ENCODE results near the gene RANBP6. TPM values are rescaled to one million over a fixed set of nuclear protein-coding genes. Genes with fewer than 3 reads are reported as not detected.

RANBP6 gene
- total RNA-seq, 1 donor from 2014 or later: 10.1 TPM

DNA sequence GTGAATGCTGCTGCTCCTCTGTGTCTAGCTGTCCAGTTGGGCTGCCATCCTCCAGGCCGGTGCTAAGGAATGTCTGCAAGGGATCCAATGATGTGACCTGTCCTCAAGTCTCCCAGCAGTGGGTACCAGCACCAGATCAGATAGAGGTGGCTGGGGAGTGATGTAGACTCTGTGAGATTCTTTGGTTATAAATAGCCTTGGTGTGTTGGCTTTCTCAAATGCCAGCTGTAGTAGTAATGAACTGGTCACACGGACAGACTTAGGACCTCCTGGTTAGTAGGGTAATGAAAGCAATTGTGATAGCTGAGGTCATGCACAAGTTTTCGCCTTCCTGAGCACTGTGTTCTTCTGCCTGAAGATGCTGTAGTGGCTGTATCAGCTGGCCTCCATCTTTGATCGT is 29.9 kb upstream of the RANBP6 start:
- H3K9me3 ChIP-seq: no peaks in the 10 kb centered on the region
- no peaks in the 10 kb centered on the region for H3K36me3 ChIP-seq
- no peak for DNase-seq (ENCODE audit: extremely low spot score in 2 of 2)
- no peak overlapping the region for H3K4me3 ChIP-seq
- H3K4me1 ChIP-seq: no peaks in the 10 kb centered on the region
- no peaks in the 10 kb centered on the region for H3K27me3 ChIP-seq
- TF ChIP-seq, protein P1, sequence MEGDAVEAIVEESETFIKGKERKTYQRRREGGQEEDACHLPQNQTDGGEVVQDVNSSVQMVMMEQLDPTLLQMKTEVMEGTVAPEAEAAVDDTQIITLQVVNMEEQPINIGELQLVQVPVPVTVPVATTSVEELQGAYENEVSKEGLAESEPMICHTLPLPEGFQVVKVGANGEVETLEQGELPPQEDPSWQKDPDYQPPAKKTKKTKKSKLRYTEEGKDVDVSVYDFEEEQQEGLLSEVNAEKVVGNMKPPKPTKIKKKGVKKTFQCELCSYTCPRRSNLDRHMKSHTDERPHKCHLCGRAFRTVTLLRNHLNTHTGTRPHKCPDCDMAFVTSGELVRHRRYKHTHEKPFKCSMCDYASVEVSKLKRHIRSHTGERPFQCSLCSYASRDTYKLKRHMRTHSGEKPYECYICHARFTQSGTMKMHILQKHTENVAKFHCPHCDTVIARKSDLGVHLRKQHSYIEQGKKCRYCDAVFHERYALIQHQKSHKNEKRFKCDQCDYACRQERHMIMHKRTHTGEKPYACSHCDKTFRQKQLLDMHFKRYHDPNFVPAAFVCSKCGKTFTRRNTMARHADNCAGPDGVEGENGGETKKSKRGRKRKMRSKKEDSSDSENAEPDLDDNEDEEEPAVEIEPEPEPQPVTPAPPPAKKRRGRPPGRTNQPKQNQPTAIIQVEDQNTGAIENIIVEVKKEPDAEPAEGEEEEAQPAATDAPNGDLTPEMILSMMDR (IDR thresholded peaks at IDR 0.05): no peak
- TF ChIP-seq POLR2A (IDR thresholded peaks at IDR 0.05) (no peak), POLR2AphosphoS5 (IDR thresholded peaks at IDR 0.05; ENCODE audit: insufficient read depth in 1 of 2, low read depth in 1 of 2) (no peak)
- intact Hi-C loops (cut with DNase I): no loop called here
- no peak overlapping the region for H3K27ac ChIP-seq

DNA sequence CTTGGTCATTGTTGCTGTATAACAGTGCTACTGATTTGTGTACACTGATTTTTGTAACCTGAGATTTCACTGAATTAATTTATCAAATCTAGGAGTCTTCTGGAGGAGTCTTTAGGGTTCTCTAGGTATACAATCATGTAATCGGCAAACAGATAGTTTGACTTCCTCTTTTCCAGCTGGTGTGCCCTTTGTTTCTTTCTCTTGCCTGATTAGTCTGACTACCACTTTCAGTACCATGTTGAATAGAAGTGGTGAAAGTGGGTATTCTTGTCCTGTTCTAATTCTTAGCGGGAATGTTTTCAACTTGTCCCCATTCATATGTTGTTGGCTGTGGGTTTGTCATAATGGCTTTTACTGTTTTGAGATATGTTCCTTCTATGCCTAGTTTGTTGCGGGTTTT is 24.7 kb upstream of the RANBP6 start:
- no peaks in the 10 kb centered on the region for H3K4me1 ChIP-seq
- no peaks in the 10 kb centered on the region for H3K27me3 ChIP-seq
- TF ChIP-seq, protein P1 (IDR thresholded peaks at IDR 0.05): no peak
- TF ChIP-seq POLR2A (IDR thresholded peaks at IDR 0.05) (no peak), POLR2AphosphoS5 (IDR thresholded peaks at IDR 0.05; ENCODE audit: insufficient read depth in 1 of 2, low read depth in 1 of 2) (no peak)
- no peaks in the 10 kb centered on the region for H3K9me3 ChIP-seq
- DNase-seq (ENCODE audit: extremely low spot score in 2 of 2): no peak
- intact Hi-C loops (cut with DNase I): no loop called here
- H3K27ac ChIP-seq: no peak overlapping the region
- no peaks in the 10 kb centered on the region for H3K36me3 ChIP-seq
- no peak overlapping the region for H3K4me3 ChIP-seq

DNA sequence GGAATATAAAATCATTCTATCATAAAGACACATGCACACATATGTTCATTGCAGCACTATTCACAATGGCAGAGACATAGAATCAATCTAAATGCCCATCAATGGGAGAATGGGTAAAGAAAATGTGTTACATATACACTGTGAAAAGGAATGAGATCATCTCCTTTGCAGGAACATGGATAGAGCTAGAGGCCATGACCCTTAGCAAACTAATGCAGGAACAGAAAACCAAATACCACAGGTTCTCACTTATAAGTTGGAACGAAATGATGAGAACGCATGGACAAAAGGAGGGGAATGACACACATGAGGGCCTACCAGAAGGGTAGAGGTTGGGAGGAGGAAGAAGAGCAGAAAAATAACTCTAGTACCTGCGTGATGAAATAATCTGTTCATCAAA is 21.0 kb upstream of the RANBP6 start:
- no peak overlapping the region for H3K4me3 ChIP-seq
- TF ChIP-seq, protein P1 (IDR thresholded peaks at IDR 0.05): no peak
- TF ChIP-seq POLR2A (IDR thresholded peaks at IDR 0.05) (no peak), POLR2AphosphoS5 (IDR thresholded peaks at IDR 0.05; ENCODE audit: insufficient read depth in 1 of 2, low read depth in 1 of 2) (no peak)
- H3K27me3 ChIP-seq: no peaks in the 10 kb centered on the region
- H3K4me1 ChIP-seq: no peaks in the 10 kb centered on the region
- no peak overlapping the region for H3K27ac ChIP-seq
- DNase-seq (ENCODE audit: extremely low spot score in 2 of 2): no peak
- no peaks in the 10 kb centered on the region for H3K9me3 ChIP-seq
- intact Hi-C loops (cut with DNase I): no loop called here
- H3K36me3 ChIP-seq: no peaks in the 10 kb centered on the region

DNA sequence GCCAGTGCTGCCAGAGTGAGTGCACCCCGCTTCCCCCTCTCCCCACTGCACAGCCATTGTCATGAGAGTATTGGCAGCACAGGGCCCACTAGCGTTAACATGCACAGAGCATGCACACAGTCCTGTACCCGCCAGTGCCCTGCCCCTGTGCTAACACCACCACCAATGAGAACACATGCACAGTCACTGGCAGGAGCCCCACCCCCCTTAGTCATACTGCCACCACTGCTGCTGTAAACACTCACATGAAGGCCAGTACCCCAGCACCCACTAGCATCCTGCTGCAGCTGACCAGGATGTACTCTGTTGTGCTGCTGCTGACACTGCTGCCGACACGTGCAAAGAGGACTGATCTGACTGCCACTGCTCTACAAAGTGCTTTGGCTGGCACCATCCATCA is 19.5 kb upstream of the RANBP6 start:
- no peak overlapping the region for H3K27ac ChIP-seq
- H3K9me3 ChIP-seq: no peaks in the 10 kb centered on the region
- H3K4me1 ChIP-seq: no peaks in the 10 kb centered on the region
- no peaks in the 10 kb centered on the region for H3K27me3 ChIP-seq
- DNase-seq (ENCODE audit: extremely low spot score in 2 of 2): no peak
- H3K4me3 ChIP-seq: no peak overlapping the region
- TF ChIP-seq POLR2A (IDR thresholded peaks at IDR 0.05) (no peak), POLR2AphosphoS5 (IDR thresholded peaks at IDR 0.05; ENCODE audit: insufficient read depth in 1 of 2, low read depth in 1 of 2) (no peak)
- TF ChIP-seq, protein P1 (IDR thresholded peaks at IDR 0.05): no peak
- intact Hi-C loops (cut with DNase I): no loop called here
- no peaks in the 10 kb centered on the region for H3K36me3 ChIP-seq

DNA sequence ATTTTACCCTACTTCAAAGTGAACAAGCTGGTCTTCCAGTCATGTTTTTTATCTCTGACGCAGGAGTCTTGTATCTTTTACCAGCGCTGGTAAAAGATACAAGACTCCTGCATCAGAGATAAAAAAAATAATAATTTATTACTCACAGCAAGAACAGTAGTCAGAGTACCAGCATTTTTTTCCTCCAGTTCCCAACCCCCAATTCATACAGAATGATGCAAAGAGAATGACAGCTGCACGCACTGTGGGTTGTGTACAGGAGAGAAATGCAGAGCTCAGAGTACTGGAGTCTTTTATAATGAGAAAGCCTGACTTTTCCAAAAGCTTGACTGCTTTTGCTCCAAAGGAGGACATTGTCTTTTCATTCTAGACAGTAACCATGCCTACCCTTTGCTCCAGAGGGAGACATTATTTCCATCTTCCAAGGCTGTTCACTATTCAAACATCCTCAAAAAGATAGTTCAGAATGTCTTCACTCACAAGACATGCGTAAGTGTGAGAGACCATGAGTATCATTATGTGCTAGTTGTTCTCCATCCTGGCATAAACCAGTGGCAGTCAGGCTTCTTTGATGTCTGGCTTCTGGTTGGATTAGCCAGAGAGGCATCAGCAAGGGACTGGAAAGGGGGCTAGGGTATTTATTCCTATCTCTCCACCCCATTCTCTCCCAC is 14.3 kb upstream of the RANBP6 start:
- Histone ChIP-seq H3K9me3 (no peaks in the 10 kb centered on the region), H3K4me1 (no peaks in the 10 kb centered on the region), H3K36me3 (no peaks in the 10 kb centered on the region), H3K4me3 (no peak overlapping the region), H3K27me3 (no peaks in the 10 kb centered on the region), H3K27ac (no peak overlapping the region)
- TF ChIP-seq, protein P1 (IDR thresholded peaks at IDR 0.05): no peak
- no peak for TF ChIP-seq POLR2A (IDR thresholded peaks at IDR 0.05)
- no peak for TF ChIP-seq POLR2AphosphoS5 (IDR thresholded peaks at IDR 0.05; ENCODE audit: insufficient read depth in 1 of 2, low read depth in 1 of 2)
- intact Hi-C loops (cut with DNase I): no loop called here
- no peak for DNase-seq (ENCODE audit: extremely low spot score in 2 of 2)
